ENCODE results near the gene DOCK1.

Gene DOCK1

DNA sequence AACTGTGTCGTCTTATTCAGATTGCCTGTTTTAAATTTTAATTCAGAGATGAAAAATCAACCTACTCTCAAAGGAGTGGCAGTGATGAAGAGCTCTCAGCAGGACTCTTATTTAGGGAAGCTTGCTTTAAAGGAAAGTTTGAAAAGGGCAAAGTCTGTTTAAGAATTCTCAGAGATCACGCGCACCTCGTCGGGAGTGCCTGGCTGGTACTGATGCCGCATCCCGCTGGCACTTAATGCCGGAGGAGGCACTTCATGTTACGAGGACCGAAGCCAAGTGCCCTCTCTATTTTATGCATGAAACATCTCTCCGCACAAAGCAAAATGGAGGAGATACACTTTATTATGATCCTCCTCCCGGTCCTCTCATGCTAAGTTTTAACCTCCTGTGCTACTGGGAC lies 362.2 kb downstream of the DOCK1 start:
- TF ChIP-seq POLR2A (IDR thresholded peaks at IDR 0.05; ENCODE audit: low read depth, low read length): no peak
- no peak for FAIRE-seq
- no peak for DNase-seq (ENCODE audit: insufficient read length, low spot score)

DNA sequence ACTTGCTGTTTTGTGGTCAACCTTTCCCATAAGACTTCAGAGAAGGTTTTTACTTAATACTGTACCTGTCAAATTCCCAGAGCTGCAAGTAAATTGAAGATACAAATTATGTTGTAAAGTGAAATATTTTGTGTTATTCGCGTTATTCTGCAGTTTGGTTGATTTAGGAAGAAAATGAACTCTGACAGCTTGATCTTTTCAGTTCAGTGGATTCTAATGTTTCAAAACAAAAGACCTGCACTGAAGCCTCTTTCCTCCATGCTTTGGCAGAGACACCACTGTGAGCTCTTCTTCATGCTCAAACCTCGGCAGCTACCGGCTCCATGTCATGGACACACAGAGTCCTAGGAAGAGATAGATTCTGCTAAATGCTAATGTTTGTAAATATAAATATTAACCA lies 366.8 kb downstream of the DOCK1 start:
- DNase-seq (ENCODE audit: insufficient read length, low spot score): no peak
- no peak for FAIRE-seq
- no peak for TF ChIP-seq POLR2A (IDR thresholded peaks at IDR 0.05; ENCODE audit: low read depth, low read length)

DNA sequence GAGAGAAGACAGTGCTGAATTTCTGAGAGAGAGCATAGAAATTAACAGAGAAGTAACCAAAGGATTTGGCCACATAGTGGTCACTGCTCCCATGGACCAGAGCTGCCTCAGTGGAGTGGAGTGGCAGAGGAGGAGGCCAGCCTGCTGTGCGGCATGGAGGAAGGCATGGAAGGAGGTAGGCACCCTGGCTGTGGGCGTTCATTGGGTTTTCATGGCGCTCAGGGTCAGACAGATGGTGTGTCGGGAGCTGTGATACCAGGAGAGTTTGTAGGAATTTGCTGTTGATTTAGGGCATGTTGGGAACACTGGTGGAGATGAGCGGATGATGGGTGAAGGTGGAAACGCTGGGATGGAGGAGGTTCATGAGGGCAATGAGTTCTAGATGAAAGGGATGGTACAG lies 370.0 kb downstream of the DOCK1 start:
- no peak for TF ChIP-seq POLR2A (IDR thresholded peaks at IDR 0.05; ENCODE audit: low read depth, low read length)
- DNase-seq (ENCODE audit: insufficient read length, low spot score) (no peak), FAIRE-seq (no peak)

DNA sequence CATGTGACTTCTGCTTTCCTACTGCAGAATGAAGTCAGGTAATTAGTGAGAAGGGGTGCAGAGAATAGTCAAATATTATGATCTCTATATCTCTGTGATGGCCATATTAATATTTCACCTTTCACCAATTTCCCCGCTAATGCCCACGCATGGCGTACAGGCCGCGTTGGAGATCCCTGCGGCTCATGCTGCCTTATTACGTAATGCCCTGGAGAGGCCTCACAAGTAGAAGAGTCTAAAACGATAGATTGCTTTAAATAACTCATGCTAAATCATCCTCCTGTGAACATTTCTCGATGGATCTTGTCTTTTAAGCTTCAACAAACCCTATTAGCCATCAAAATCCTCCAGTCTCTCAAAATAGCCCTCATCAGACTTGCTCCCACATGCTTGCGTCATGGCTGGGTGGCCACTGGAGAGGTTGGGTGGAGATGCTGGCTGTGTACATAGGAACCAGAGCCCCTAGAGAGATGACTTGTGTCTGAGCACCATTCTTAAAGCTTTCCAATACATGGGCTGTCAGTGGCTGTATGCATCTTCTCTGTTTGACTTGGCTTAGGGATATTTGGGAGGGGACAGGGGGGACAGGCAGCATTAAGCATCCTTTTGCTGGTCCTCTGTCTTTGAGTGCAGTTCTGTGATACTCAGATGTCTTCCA lies 370.7 kb downstream of the DOCK1 start:
- no peak for DNase-seq (ENCODE audit: insufficient read length, low spot score)
- no peak for FAIRE-seq
- no peak for TF ChIP-seq POLR2A (IDR thresholded peaks at IDR 0.05; ENCODE audit: low read depth, low read length)

DNA sequence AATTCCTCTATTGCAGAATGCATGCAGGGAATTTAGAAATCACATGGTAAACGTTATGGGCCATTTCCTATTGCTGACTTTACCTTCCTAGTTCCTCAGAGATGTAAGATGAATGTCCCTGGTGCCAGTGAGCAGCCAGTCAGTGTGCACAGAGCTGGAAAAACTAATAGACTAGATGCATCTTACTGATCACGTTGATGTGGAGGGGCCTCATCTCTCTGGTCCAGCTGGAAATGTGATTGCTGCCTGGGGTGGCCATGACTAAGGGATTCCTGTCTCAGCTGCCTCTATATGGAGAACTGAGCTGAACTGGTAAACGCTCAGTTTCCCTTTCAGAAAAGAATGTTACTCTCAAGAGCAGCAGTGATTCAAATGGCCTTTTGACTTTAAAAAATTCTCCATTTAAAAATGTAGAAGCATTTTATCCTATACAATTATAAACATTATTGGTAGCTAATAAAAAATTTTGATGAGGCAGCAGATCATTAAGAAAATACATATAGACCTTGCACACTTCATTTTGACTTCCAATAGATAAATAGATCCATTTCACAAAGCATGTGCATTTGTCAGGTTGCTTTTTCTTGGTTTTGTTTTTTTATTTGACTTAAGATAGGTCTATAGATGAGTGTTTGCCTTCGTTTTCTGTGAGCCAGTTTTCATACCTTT lies 371.7 kb downstream of the DOCK1 start:
- TF ChIP-seq POLR2A (IDR thresholded peaks at IDR 0.05; ENCODE audit: low read depth, low read length): no peak
- DNase-seq (ENCODE audit: insufficient read length, low spot score) (no peak), FAIRE-seq (no peak)

DNA sequence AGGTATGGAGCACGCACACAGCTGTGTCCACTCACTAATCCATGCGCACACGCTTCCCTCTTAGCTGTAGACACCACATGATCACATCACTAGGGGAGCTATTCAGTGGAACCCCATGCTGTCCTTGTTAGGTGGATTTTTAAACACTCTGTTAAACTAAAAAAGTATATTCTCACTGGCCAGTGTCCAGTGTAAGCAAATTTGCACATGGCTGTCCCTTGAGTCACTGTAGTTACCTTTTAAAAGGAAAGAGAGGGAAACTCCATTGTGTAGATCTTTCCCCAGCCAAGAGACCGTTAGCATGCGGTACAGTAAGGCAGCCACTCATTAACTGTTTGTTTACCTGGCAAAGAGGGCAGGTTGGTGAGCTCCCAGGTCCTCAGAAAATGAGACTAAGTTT lies 372.8 kb downstream of the DOCK1 start:
- FAIRE-seq (no peak), DNase-seq (ENCODE audit: insufficient read length, low spot score) (peak; percentile 15)
- no peak for TF ChIP-seq POLR2A (IDR thresholded peaks at IDR 0.05; ENCODE audit: low read depth, low read length)

DNA sequence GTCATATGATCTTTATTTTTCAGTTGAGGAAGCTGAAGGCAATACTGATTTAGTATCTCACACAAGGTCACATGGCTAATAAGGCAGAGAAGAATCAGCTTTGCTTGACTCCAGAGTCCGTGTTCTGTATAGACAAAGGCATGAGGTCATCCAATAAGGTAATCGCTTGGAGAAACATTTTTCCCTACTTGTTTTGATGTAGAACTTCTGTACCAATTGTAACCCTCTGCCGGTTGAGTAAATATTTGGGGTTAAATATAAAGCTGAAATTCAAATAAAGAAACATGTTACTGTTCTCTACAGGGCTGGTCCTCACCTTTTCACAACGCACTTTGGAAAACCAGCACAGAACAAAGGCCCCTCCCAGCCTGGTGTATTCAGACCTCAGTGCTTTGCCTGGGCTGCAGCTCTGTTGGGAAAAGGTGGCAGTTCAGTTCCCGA lies 374.1 kb downstream of the DOCK1 start:
- TF ChIP-seq POLR2A (IDR thresholded peaks at IDR 0.05; ENCODE audit: low read depth, low read length): no peak
- DNase-seq (ENCODE audit: insufficient read length, low spot score) (no peak), FAIRE-seq (no peak)

DNA sequence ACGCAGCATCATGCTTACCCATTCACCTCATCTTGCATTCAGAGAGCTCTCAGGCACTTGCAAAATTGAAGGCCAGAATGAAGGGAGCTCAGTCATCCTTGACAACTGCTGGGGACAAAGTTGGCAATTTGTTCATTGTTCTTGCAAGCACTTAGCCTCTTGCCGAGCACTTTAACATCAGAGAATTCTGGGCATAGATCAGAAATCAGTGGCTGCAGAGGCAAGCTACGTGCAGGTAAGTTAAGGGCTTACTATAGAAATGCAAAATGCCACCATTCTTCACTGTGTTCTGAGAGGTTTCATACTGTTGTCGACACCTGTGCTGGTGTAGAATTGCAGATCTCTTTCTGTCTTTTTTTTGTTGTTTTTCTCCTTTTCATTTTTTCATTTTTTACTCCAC lies 375.2 kb downstream of the DOCK1 start:
- DNase-seq (ENCODE audit: insufficient read length, low spot score): no peak
- TF ChIP-seq POLR2A (IDR thresholded peaks at IDR 0.05; ENCODE audit: low read depth, low read length): no peak
- FAIRE-seq: no peak

DNA sequence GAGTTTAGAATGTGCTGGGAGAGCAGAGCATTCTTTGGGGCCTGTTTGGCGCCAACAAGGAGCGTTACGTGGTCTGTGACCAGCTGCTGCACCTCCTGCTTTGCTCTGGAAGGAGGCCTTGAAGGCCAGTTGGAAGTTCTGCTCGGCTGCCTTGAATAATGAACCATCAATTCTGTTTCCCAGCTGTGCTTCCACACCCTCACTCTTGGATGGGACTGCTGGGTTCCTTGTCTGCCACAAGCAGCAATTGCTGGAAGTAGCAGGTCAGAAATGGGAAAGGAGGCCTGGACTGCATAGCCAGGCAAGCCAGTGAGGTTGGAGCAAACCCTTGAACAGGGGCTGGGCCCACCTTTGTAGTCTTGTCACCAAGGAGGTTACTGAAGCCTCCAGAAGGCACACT lies 377.8 kb downstream of the DOCK1 start:
- TF ChIP-seq POLR2A (IDR thresholded peaks at IDR 0.05; ENCODE audit: low read depth, low read length): no peak
- FAIRE-seq: no peak
- DNase-seq (ENCODE audit: insufficient read length, low spot score): no peak

DNA sequence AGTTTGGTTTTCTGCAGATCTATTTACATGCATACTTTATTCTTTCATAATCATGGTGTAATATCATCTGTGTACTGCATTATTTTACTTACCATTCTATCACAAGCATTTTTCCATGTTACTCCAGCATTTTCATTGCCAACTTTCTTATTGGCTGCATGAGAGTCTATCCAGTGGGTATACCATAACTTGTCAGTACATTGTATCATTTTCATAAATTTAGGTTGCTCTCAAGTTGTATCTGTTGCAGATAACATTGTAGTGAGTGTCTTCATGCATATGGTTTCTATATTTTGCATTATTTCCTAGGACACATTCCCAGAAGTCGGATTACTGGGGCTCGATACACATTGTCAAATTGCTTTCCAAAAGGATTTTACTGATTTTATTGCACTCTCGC lies 378.3 kb downstream of the DOCK1 start:
- DNase-seq (ENCODE audit: insufficient read length, low spot score) (no peak), FAIRE-seq (no peak)
- no peak for TF ChIP-seq POLR2A (IDR thresholded peaks at IDR 0.05; ENCODE audit: low read depth, low read length)

DNA sequence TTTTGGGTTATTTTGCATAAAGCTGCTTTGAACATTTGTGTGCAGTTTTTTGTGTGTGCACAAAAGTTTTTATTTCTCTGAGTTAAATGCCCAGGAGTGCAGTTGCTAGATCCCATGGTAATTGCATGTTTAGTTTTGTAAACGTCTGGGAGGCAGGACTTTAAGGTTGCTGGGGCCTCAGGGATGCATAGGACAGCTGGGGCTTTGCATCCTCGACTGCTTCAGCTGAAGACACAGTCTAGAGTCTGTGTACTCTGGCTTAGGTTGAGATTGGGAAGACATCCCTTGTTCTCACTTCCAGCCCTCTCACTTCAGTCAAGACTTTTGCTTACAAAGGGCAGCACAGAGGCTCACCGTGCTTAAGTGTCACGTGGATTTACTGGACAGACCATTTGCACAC lies 385.6 kb downstream of the DOCK1 start:
- FAIRE-seq (no peak), DNase-seq (ENCODE audit: insufficient read length, low spot score) (no peak)
- TF ChIP-seq POLR2A (IDR thresholded peaks at IDR 0.05; ENCODE audit: low read depth, low read length): no peak

DNA sequence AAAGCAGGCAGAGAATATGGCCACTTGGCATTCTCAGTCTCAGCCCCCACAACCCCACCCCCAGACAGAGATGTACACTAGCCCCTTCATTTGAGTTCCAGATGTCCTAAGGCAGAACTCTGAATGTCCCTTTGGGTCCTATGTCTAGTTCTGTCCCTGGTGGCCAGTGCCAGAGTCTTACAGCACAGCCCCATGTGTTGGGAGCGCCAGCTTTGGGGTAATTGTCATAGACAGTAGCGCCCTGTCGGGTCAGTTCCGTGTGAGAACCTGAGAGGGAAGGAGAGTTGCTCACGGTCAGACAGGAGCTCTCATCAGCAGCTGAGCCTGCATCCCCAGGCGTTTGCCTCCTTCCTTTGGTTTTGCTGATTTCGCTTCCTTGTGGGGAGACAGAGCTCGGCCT lies 386.1 kb downstream of the DOCK1 start:
- FAIRE-seq (no peak), DNase-seq (ENCODE audit: insufficient read length, low spot score) (no peak)
- TF ChIP-seq POLR2A (IDR thresholded peaks at IDR 0.05; ENCODE audit: low read depth, low read length): no peak

DNA sequence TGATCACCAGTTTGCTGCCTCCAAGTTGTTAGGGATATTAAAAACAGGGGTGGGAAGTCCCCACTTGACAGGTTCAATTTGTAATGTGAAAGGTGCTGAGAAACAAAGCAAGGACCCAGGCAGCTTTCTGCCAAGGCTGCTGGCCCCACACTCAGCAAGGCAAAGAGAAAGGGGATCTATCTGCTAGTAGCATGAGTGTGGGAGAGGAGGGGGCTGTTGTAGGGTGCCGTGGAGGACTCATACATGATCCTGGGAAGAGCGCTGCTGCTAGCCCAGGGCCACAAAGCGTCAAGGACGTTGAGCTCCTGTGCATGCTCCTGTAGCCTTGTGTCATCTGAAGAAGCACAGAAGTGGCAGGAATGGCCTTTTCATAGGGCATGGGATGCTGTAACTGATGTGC lies 387.7 kb downstream of the DOCK1 start:
- no peak for TF ChIP-seq POLR2A (IDR thresholded peaks at IDR 0.05; ENCODE audit: low read depth, low read length)
- FAIRE-seq (no peak), DNase-seq (ENCODE audit: insufficient read length, low spot score) (no peak)

DNA sequence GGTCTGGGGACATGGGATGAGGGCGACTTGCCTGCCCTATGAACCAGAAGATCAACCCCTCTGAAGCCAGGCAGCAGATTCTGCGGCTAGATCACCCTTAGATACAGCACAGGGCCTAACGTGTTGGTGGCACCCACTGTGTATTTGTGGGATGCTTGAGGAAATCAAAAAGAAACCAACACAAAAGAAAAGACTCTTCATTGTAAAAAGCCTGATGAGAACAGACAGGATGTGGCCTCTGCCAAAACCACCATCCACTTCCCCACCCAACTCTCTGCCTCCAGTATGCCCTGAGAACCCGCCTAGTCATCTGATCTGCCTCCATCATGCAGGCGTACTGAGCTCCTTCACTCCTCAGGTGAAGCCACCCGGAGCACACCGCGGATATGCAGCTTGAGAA lies 388.4 kb downstream of the DOCK1 start:
- FAIRE-seq: no peak
- no peak for DNase-seq (ENCODE audit: insufficient read length, low spot score)
- TF ChIP-seq POLR2A (IDR thresholded peaks at IDR 0.05; ENCODE audit: low read depth, low read length): no peak

DNA sequence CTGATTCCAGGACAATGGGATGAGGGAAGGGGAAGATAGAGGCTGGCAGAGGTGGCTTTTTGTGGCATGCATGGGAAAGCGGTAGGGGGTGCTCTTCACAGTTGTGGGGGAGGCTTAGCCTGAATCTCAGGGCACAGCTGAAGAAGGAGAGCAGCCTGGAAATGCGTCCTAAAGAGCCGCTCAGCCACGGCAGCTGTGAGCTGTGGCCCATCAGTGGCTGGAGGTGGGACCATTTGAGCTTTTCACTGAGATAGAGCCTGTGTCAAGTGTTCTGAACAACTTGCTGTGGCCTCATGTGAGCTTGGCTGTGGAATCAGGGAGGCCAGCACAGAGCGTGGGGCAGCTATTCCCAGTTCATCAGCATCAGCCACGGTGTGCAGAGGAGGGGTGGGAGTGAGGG lies 391.5 kb downstream of the DOCK1 start:
- no peak for TF ChIP-seq POLR2A (IDR thresholded peaks at IDR 0.05; ENCODE audit: low read depth, low read length)
- no peak for DNase-seq (ENCODE audit: insufficient read length, low spot score)
- FAIRE-seq: no peak

Measured in H54 (cell line).